CMK (cell line): ENCODE results near the gene IDUA.

Experiments used
- DNase-seq: peaks from one replicate; pipeline ENCODE4 v3.0.0-alpha.2; 2010; ENCODE audit warnings: low read depth

IDUA gene

DNA sequence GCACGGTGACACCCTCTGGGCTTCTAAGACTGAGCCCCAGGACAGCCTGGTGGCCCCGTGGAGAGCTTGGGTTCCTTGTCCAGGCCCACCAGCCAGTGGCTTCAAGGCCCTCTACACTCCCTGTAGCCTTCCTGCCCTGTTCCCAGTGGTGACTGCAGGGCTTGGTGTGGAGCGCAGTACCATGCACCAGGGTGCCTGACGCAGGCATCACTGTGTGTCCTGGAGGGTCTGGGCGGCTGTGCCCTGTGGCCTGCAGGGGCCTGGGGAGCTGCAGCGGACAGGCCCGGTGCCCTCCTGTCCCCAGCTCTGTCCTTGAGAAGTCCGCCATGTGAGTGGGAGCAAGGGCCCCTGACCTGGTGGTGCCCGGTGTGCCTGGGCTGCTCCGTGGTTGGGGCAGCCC lies 28.9 kb downstream of the IDUA start:
- DNase-seq: no peak

DNA sequence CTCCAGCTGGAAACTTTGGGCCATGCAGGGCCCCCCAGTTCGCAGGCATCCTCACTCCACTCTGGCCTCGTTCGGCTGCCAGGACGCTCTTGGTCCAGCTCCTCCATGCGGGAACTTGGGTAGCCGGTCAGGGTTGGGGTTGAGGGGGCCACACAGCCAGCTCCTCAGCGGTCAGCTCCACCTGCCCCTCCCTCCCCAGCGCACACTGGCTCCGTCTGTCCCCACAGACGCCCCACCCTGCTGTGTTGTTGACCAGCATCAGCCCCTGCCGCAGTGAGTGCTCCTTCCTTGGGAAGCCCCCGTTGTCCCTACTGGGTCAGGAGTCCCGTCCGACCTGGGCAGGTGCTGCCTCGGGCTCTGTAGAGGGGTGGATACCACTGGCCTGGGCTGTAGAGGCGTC lies 30.4 kb downstream of the IDUA start:
- no peak for DNase-seq

DNA sequence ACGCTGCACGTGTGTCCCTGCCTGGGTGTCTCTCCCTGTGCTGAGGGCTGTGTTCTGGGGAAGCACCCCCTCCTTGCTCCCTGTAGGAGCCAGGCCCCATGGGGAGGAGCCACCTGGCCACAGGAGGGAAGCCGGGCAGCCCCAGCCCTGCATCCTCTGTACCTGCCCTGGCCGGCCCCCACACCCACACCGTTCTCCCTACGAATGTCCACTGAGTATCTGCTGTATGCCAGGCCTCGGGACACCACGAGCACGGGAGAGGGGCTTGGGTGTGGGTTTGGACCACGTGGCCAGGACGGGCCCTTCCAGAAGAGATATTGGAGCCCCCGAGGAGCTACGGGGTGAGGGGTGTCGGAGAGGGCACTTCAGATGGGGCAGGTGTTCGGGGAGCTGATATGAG lies 30.9 kb downstream of the IDUA start:
- DNase-seq: no peak

DNA sequence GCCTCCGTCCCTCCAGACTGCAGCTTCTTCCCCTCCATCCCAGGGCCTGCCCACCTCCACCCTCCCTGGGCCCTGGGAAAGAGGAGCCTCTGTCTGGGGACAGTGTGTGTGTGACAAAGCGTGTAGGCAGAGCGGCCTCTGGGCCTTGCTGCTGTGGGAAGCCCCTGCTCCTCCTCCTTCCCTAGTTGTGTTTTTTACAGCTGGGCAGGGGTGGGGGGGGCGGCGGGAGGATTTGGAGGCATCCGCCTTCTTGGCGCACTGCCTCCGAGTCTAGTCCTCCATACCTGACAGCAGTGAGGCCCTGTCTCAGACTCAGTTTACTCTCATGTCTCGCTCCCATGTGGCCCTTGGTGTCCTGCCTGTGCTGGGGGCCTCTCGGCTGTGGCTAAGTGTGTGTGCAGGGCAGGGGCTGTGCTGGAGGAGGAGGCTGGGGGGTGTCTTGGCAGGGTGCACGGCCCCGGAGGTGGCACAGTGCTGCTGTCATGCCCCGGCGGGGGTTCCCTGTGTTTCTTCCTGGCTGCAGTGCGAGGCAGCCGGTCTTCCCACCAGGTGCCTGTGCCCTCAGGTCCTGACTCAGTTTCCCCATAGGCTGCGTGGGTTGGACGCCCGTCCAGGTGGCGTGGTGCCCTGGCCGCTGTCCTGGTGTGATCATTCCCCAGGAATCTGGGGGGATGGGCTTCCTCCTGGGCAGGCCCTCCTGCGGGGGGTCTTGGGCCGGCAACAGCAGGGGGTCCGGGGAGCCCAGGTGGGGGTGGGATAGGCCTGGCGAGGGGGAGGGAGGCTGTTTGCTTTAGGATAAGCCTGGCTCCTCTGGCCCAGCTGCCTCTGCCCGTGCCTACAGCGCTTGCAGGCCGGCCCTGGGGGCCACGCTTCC lies 31.5 kb downstream of the IDUA start:
- DNase-seq: no peak

DNA sequence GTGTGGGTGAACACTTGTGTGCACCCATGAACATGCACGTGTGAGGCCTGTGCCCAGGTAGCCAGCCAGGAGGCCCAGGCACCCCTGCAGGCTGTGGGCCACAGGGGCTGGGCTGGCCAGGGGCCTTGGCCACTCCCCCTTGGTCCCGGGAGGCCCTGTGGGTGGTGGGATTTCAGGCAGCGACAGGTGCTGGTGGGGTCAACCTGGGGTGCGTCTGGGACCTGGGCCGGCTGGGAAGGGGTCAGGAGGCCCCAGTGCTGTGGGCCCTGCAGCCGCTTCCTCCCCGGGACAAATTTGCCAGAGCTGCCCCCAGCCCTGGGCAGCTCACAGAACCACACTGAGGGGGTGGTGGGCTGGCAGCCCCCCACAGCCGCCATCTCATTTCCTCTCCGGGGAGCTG lies 32.5 kb downstream of the IDUA start:
- no peak for DNase-seq

DNA sequence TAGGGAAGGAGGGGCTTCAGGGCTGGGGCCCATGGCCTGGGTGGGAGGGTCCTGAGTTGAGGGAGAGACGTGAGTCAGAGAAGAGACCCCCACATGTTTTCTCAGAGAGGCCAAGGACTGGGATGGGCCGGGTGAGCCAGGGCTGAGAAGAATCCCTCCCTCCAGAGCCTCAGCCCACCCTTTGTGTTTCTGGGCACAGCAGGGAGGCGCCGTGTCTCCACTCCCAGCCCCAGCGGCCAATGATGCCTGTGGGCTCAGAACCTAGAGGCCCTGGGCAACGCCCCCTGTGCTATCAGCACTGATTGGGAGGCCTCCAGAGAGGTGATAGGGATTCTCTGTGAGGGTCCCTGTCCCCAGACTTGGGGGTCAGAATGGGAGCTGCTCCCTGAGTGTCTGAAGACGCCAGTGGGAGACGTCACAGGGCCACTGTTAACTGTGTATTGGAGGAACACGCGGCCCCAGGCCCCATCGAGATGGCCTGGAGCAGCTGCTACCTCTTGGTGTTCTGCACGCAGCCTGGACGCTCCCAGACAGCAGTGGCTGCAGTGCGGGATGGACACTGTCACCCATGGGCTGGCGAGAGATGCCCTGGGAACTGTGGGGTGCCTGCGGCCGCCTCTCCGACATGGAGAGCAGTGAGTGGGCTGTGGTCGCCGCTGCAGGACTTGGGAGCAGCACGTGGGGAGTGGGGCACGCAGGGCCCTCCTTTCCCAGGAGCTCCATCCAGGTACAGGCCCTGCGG lies 33.1 kb downstream of the IDUA start:
- DNase-seq: no peak

DNA sequence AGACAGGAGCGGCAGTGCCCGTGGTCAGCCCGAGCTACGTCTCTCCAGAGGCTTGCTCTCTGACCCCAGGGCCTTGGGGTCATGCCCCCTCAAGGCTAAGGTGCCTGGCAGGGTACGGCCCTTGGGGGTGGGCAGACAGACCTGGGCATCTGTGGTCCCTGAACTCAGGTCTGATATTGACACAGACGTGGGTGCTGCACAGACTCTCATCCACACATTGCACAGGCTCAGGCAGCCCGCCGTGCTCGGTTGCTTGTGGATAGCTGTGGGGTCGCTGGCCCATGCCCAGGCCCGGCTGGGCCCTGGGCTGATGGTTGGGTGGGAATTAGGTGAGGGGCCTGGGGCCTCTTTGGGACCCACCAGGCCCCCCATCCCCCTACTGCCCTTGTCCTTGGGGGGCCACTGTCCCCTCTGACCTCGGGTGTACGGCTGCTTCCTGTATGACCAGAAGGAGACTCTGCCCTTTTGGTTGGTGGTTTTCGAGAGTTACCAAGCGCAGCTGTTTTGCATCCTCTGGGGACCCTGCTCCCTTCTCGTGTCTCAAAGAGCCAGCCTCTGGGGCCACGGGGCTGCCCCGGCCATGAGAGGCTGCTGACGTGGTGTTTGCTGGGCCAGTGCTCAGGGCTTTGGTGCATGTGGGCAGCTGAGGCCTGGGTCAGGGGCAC lies 34.7 kb downstream of the IDUA start:
- DNase-seq: no peak

DNA sequence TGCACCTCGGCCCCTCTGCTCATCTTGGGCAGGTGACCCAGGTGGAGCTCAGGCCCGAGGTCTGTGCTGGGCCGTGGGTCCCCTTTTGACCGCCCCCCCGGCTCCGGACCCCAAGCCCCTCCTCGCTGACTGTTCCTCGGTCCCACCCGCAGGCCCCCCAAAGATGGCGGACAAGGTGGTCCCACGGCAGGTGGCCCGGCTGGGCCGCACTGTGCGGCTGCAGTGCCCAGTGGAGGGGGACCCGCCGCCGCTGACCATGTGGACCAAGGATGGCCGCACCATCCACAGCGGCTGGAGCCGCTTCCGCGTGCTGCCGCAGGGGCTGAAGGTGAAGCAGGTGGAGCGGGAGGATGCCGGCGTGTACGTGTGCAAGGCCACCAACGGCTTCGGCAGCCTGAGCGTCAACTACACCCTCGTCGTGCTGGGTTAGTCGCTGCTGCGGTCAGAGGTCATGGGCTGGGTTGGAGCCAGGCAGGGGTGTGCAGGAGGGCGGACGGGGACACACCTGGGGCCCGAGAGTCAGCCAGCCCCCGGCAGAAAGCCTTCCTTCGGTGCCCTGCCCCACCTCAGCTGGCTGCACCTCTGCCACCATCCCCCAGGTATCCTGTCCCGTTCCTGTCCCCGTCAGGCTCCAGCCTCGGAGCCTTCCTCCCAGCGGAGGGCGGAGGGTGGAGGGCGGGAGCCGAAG lies 35.4 kb downstream of the IDUA start:
- DNase-seq: no peak

DNA sequence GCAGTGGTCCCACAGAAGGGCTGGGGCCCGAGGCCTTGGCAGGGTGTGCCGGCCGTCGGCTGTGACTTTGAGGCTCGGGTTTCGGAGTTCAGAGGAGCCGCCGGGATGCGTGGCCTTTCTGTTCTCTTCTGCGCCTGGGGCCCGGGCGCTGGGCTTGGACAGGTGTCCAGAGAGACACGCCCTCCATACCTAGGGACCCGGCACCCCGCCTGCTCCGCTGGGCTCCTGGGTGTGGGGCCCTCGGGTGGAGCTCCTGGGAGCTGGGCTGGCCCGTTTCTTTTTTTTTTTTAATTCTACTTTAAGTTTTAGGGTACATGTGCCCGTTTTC lies 35.9 kb downstream of the IDUA start:
- DNase-seq: no peak

DNA sequence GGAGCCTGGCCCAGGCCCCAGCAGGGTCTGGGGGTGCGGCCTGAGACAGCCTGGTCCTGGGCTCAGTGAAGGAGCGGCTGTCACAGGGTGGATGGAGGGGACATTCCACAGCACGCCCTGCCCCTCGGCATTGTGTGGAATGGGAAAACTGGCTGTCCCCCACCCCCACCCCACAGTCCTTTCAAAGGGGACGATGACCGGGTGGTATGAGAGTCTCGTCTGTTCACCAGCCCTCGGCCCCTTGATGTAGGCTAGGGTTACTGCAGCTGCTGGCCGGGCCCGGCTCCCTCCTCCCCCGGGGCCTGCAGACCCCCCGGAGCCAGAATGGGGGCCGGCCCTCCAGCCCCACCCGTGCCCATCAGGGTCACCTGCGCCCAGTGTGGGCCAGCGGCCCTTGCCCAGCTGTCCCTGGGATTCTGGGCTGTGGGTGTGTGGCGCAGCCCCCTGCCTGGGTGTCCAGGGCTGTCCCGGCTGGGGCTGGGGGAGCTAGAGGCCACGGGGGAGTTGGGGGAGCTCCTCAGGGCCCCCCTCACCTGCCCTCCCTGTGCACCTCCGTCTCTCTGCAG lies 36.3 kb downstream of the IDUA start:
- no peak for DNase-seq

DNA sequence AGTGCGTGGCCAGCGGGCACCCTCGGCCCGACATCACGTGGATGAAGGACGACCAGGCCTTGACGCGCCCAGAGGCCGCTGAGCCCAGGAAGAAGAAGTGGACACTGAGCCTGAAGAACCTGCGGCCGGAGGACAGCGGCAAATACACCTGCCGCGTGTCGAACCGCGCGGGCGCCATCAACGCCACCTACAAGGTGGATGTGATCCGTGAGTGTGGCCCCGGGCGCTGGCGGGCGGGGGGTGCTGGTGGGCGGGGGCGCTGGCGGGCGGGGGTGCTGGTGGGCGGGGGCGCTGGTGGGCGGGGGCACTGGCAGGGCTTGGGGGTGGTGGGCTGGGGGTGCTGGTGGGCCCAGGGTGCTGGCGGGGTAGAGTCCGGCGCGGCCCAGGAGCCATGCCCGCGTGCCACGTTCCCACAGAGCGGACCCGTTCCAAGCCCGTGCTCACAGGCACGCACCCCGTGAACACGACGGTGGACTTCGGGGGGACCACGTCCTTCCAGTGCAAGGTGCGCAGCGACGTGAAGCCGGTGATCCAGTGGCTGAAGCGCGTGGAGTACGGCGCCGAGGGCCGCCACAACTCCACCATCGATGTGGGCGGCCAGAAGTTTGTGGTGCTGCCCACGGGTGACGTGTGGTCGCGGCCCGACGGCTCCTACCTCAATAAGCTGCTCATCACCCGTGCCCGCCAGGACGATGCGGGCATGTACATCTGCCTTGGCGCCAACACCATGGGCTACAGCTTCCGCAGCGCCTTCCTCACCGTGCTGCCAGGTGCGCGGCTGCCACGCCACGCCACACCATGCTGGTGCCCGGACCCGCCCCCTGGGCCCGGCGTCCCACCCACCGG lies 37.3 kb downstream of the IDUA start:
- no peak for DNase-seq

DNA sequence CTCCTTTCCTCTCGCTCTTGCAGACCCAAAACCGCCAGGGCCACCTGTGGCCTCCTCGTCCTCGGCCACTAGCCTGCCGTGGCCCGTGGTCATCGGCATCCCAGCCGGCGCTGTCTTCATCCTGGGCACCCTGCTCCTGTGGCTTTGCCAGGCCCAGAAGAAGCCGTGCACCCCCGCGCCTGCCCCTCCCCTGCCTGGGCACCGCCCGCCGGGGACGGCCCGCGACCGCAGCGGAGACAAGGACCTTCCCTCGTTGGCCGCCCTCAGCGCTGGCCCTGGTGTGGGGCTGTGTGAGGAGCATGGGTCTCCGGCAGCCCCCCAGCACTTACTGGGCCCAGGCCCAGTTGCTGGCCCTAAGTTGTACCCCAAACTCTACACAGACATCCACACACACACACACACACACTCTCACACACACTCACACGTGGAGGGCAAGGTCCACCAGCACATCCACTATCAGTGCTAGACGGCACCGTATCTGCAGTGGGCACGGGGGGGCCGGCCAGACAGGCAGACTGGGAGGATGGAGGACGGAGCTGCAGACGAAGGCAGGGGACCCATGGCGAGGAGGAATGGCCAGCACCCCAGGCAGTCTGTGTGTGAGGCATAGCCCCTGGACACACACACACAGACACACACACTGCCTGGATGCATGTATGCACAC lies 38.2 kb downstream of the IDUA start:
- no peak for DNase-seq

DNA sequence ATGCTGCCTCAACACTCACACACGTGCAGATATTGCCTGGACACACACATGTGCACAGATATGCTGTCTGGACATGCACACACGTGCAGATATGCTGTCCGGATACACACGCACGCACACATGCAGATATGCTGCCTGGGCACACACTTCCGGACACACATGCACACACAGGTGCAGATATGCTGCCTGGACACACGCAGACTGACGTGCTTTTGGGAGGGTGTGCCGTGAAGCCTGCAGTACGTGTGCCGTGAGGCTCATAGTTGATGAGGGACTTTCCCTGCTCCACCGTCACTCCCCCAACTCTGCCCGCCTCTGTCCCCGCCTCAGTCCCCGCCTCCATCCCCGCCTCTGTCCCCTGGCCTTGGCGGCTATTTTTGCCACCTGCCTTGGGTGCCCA lies 39.3 kb downstream of the IDUA start:
- DNase-seq: no peak

DNA sequence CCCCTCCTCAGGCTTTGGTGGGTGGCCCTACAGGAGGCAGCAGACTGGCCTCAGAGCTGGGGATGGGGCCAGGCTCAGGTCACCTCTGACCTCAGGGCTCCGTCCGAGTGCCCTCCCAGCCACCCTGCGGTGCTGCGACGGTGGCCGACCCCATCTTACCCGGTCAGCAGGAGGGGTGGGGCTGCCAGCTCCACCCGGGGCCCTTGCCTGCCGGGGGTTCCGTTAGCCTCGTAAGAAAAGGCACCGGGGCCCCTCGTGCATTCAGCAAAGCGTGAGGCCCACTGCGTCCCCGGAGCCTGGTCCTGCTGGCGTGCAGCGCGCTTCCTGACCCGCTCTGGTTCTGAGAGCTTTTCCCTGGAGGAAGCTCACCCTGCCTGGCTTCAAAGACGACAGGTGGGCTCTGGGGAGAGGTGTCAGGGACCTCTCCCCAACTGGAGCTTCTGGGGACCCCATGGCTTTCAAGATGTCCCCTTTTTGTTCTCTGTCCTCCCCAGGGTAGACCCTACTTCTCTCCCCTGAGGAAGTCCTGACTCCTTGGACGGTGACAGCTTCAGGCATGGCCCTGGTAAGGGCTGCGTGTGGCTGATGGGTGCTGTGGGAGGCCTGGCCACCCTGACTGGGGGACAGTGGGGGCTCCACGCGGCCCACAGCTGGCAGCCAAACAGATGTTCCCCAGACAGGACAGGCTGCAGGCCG lies 40.5 kb downstream of the IDUA start:
- no peak for DNase-seq

DNA sequence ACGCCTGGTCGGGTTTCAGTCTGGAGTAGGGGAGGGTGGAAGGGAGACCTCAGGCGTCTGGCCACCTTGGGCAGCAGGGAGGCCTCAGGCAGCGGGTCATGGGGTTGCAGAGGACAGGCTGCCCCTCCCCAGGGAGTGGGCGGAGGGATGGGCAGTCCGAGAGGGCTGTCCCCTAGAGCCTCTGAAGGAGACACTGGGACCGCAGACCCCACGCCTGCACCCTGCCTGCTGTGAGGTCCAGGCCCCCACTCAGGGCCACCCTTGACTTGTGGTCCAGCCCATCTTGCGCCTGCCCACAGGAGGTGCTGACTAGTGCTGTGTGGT lies 41.0 kb downstream of the IDUA start:
- DNase-seq: no peak

DNA sequence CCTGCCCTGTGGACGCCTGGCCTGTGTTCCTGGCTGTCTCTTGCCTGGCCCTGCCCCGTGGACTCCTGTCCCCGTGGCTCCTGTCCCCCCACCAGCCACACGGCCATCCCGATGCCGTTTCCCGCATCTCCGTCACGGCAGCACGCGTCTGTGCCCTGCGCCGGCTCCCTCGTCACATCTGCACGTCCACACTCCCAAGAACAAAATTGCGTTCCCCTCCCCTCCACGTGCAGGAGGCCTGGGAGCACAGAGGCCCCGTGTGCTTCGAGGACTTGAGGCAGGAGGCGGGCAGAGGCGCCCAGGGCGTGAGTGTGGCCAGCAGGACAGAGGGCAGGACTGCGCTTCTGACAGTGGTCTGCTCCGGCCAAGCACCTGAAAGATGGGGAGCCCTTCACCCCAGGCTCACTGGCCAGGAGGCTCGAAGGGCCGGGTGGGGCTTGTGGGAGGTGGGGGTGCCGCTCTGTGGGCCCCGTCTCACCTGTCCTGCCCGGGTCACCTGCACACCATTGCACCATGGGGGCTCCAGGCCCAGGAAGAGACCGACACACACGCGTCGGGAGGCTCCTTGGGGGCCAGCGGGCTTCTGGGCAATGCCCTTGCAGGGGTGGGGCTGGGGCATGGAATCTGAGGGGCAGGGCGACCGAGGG lies 41.9 kb downstream of the IDUA start:
- DNase-seq: no peak

DNA sequence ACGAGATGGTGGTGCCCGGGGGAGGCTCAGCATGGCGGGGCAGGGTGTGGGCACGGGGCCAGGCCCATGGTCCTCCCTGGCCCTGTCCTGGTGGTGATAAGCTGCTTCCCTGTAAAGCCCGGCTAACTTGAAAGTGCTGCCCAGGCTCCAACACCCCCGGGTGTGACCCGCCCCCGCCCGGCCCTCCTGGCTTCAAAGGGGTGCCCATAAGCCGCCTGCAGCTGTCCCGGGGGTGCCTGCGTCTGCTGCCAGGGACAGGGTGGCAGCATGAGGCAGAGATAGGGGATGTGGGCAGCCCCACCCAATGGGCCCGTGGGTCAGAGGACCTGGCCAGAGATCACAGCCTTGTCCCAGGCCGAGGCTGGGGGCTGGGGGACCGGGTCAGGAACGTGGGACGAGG lies 42.7 kb downstream of the IDUA start:
- DNase-seq: no peak

DNA sequence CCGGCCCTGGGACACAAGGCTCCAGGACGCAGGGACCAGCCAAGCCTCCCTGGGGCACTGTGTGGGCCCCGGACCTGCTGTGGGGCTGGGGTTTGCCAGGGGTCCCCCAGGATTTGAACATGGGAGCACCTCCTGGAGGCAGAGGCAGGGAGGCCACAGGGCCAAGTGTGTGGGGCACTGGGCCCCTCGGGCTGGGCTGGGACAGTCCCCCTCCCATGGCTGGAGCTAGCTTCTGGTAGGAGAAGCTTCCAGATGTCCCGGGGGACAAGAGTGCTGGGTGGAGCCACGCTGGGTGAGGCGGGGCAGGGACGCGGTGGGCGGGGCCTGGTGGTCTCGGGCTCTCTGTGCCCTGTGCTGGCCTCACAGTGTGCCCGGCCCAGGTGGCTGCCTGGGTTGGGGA lies 43.2 kb downstream of the IDUA start:
- DNase-seq: no peak

DNA sequence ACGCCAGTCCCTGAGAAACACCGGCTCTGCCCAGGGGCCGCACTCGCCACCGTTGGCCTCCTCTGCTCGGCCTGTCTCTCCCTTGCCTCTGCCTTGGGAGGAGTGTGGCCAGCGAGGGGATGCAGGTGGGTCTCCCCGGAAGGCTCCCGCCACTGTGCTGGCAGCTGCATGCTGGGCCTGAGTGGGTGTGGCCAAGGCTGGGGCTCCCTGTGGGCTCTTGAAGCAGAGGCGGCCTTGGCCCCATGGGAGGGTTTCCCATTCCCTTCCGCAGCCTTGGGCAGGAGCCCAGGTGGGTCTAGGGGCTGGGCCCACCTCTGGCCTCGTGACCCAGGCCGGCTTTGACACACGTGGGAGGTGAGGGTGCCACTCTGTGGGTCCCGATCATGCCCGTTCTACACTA lies 43.7 kb downstream of the IDUA start:
- no peak for DNase-seq

DNA sequence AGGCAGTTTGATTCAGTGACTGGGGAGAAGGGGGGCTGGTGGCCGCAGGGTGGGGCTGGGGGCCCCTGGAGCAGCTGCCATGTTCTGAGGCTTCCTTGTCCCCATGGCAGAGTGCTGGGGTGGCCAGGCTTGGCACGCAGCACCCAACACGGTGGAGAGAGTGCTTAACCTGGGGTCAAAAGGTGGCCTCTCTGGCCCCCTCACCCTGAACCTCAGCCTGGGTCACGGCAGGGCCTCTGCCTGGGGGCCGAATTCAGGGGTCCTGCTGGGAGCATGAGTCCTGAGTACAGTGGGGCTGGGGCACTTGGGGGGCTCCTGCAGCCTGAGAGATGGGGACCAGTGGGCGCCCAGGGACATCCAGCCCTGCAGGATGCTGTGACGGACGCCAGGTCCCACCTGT lies 44.5 kb downstream of the IDUA start:
- no peak for DNase-seq
